A673 (cell line): Measurements from ENCODE around the gene TTBK2.

Experiments
- EZH2 ChIP-seq: fragments of 200-600 bp; sonication (generic); IDR thresholded peaks from 2 replicates; pipeline ENCODE4 v1.6.1; 2017; ENCODE audit warnings: borderline replicate concordance, low read depth, mild to moderate bottlenecking, mixed read lengths, antibody characterized with exemption, low read length; ENCODE audit not compliant: poor library complexity, severe bottlenecking
- TF ChIP-seq, protein P1 (sequence below): fragments of 300-800, 200-600 bp; sonication (generic); conservative IDR thresholded peaks from 2 replicates; pipeline ENCODE4 v1.5.1; 2017; ENCODE audit warnings: low read depth, mild to moderate bottlenecking, antibody characterized with exemption, low read length, moderate library complexity, mixed read lengths

DNA sequence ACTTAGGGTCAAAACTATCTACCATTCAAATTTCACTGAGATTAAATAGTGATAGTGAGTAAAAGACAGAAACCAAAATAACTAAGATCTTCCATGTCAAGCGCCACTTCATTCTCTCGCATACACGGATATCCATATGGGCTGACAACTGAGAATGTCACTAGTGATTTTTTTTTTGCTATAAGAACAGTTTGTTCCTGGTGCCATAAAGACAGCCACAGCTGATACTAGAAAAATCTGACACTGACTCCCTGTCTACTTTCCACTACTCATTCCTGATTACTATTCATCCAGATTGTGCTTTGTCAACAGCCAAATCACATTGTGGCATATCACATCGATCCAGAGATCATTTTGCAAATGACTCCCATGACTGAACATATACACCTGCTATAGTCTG lies 137.9 kb downstream of the TTBK2 start:
- TF ChIP-seq, protein P1, sequence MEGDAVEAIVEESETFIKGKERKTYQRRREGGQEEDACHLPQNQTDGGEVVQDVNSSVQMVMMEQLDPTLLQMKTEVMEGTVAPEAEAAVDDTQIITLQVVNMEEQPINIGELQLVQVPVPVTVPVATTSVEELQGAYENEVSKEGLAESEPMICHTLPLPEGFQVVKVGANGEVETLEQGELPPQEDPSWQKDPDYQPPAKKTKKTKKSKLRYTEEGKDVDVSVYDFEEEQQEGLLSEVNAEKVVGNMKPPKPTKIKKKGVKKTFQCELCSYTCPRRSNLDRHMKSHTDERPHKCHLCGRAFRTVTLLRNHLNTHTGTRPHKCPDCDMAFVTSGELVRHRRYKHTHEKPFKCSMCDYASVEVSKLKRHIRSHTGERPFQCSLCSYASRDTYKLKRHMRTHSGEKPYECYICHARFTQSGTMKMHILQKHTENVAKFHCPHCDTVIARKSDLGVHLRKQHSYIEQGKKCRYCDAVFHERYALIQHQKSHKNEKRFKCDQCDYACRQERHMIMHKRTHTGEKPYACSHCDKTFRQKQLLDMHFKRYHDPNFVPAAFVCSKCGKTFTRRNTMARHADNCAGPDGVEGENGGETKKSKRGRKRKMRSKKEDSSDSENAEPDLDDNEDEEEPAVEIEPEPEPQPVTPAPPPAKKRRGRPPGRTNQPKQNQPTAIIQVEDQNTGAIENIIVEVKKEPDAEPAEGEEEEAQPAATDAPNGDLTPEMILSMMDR = no peak
- TF ChIP-seq EZH2 = no peak
